Measurements from ENCODE around the gene ITGB1. TPM values are rescaled to one million over a fixed set of nuclear protein-coding genes. Genes with fewer than 3 reads are reported as not detected.
A peak's percentile ranks its signal among the peaks of the same experiment; 100 is the strongest.

Gene ITGB1
- total and polyA plus RNA-seq, 8 donors: 44.0 to 316 (median 110) TPM

- H3K4me1 ChIP-seq: peaks cover 30 to 64% (median 63%) of the 10 kb centered on the region in 3 donors
Measured at GRCh38 chr10:32952541-32953276, 5.3 kb downstream of the ITGB1 start.

GRCh38 chr10:32952094-32952493 lies 5.9 kb downstream of the ITGB1 start:
- peak overlapping the region in 1 of 4 donors; percentile 1 for H3K27ac ChIP-seq
- H3K36me3 ChIP-seq: no peaks in the 10 kb centered on the region
- intact Hi-C loops (cut with DNase I): no loop called here
- no peaks in the 10 kb centered on the region for H3K9me3 ChIP-seq
- no peak for ATAC-seq
- TF ChIP-seq CTCF (IDR thresholded peaks at IDR 0.05): no peak
- H3K4me3 ChIP-seq: no peak overlapping the region
- H3K27me3 ChIP-seq: no peaks in the 10 kb centered on the region
- H3K4me1 ChIP-seq: peaks cover 30 to 64% (median 63%) of the 10 kb centered on the region in 3 donors
- no peak for DNase-seq
- FAIRE-seq: no peak

More at GRCh38 chr10:32952541-32953276, 5.3 kb downstream of the ITGB1 start:
- no peak for FAIRE-seq
- WGBS, 2 donors: 81 to 83% methylated on average over 4 of the region's 4 CpGs
- H3K27me3 ChIP-seq: no peaks in the 10 kb centered on the region
- no peak for ATAC-seq
- H3K9me3 ChIP-seq: no peaks in the 10 kb centered on the region
- DNase-seq: no peak
- intact Hi-C loops (cut with DNase I): no loop called here
- H3K36me3 ChIP-seq: no peaks in the 10 kb centered on the region
- no peak for TF ChIP-seq CTCF (IDR thresholded peaks at IDR 0.05)
- no peak overlapping the region for H3K4me3 ChIP-seq
- H3K27ac ChIP-seq: peak overlapping the region in 1 of 4 donors; percentile 18

GRCh38 chr10:32951111-32951510 lies 6.9 kb downstream of the ITGB1 start:
- no peak overlapping the region for H3K27ac ChIP-seq
- H3K4me1 ChIP-seq: peaks cover 33 to 70% (median 66%) of the 10 kb centered on the region in 3 donors
- H3K4me3 ChIP-seq: no peak overlapping the region
- no peak for TF ChIP-seq CTCF (IDR thresholded peaks at IDR 0.05)
- intact Hi-C loops (cut with DNase I): no loop called here
- 35 to 39% methylated on average over 3 of the region's 3 CpGs for WGBS, 2 donors
- no peaks in the 10 kb centered on the region for H3K27me3 ChIP-seq
- ATAC-seq: no peak
- H3K9me3 ChIP-seq: no peaks in the 10 kb centered on the region
- FAIRE-seq: no peak
- DNase-seq: no peak
- H3K36me3 ChIP-seq: no peaks in the 10 kb centered on the region

GRCh38 chr10:32950591-32951108 lies 7.4 kb downstream of the ITGB1 start:
- intact Hi-C loops (cut with DNase I): no loop called here
- Histone ChIP-seq H3K4me1 (peaks cover 37 to 70% (median 66%) of the 10 kb centered on the region in 3 donors), H3K27me3 (no peaks in the 10 kb centered on the region), H3K4me3 (no peak overlapping the region), H3K36me3 (no peaks in the 10 kb centered on the region), H3K27ac (no peak overlapping the region), H3K9me3 (no peaks in the 10 kb centered on the region)
- FAIRE-seq: no peak
- no peak for TF ChIP-seq CTCF (IDR thresholded peaks at IDR 0.05)
- WGBS, 2 donors: 40 to 41% methylated on average over 5 of the region's 5 CpGs
- ATAC-seq: no peak
- DNase-seq: no peak

GRCh38 chr10:32949221-32949678 lies 8.8 kb downstream of the ITGB1 start:
- no peak overlapping the region for H3K27ac ChIP-seq
- FAIRE-seq: no peak
- H3K27me3 ChIP-seq: no peaks in the 10 kb centered on the region
- H3K4me1 ChIP-seq: peaks cover 33 to 61% (median 57%) of the 10 kb centered on the region in 3 donors
- intact Hi-C loops (cut with DNase I): no loop called here
- no peak for TF ChIP-seq CTCF (IDR thresholded peaks at IDR 0.05)
- H3K4me3 ChIP-seq: no peak overlapping the region
- DNase-seq: no peak
- H3K9me3 ChIP-seq: no peaks in the 10 kb centered on the region
- no peak for ATAC-seq
- H3K36me3 ChIP-seq: no peaks in the 10 kb centered on the region

Data from pancreas (tissue), 10 donors.